CD4-positive, alpha-beta T cell (primary cell): ENCODE data around the gene COMMD3. TPM values are rescaled to one million over a fixed set of nuclear protein-coding genes. Genes with fewer than 3 reads are reported as not detected.

Source experiments
- ATAC-seq: fragments of 200-7000 bp; cut with Tn5 transposase; one replicate; pipeline ENCODE4 v1.10.0; 2022; ENCODE audit warnings: mild to moderate bottlenecking; ENCODE audit not compliant: poor library complexity
- CTCF ChIA-PET: fragments of 350-600 bp; sonication (Branson Sonifier 250); formaldehyde crosslinking; loops from one replicate; lab custom pipeline; 2021; ENCODE audit warnings: antibody characterized with exemption, inconsistent platforms; lab: Charles Lee
- POLR2A ChIA-PET: fragments of 350-600 bp; sonication (Branson Sonifier 250); formaldehyde crosslinking; loops from one replicate; lab custom pipeline; 2021; ENCODE audit warnings: antibody characterized with exemption, inconsistent platforms; lab: Charles Lee
- DNase-seq, 14 experiments: peaks; one replicate each; pipeline ENCODE4 v3.0.0-alpha.2; 2013 to 2020; ENCODE audit warnings: mixed read lengths in 2 of 14
- H3K27ac ChIP-seq, 2 donors: one replicate each; pipeline versions ENCODE4 v1.5.1 to v1.7.0; 2013; ENCODE audit warnings: low read length in 2 of 2, low read depth in 1 of 2, mild to moderate bottlenecking in 1 of 2
- H3K27me3 ChIP-seq, 2 experiments: 1 replicate in 1 of 2; 2 replicates in 1 of 2; pipeline versions ENCODE4 v1.6.1 to v1.7.0; 2013; ENCODE audit warnings: low read length in 2 of 2, control low read depth in 1 of 2, mild to moderate bottlenecking in 1 of 2, moderate library complexity in 1 of 2; ENCODE audit not compliant: insufficient read depth in 2 of 2, control insufficient read depth in 1 of 2
- H3K36me3 ChIP-seq: one replicate; pipeline ENCODE4 v1.6.1; 2013; ENCODE audit warnings: low read length, control low read depth; ENCODE audit not compliant: insufficient read depth
- H3K4me1 ChIP-seq: one replicate; pipeline ENCODE4 v1.6.1; 2013; ENCODE audit warnings: low read length, control low read depth; ENCODE audit not compliant: insufficient read depth
- H3K4me3 ChIP-seq: one replicate; pipeline ENCODE4 v1.5.1; 2013; ENCODE audit warnings: mild to moderate bottlenecking, low read length, moderate library complexity
- H3K9me3 ChIP-seq, 2 experiments: 1 replicate in 1 of 2; 2 replicates in 1 of 2; pipeline versions ENCODE4 v1.6.1 to v1.7.0; 2013; ENCODE audit warnings: low read length in 2 of 2, mild to moderate bottlenecking in 2 of 2, control low read depth in 1 of 2, moderate library complexity in 1 of 2; ENCODE audit not compliant: control insufficient read depth in 1 of 2, insufficient read depth in 1 of 2
- H3K27ac Mint-ChIP-seq: one replicate; pipeline ENCODE4 v1.8.0; 2020; ENCODE audit warnings: mixed read lengths
- H3K27me3 Mint-ChIP-seq: one replicate; pipeline ENCODE4 v1.8.0; 2021; ENCODE audit warnings: mixed read lengths
- H3K36me3 Mint-ChIP-seq: one replicate; pipeline ENCODE4 v1.8.0; 2021; ENCODE audit warnings: low read depth, mixed read lengths
- H3K4me1 Mint-ChIP-seq: one replicate; pipeline ENCODE4 v1.8.0; 2021; ENCODE audit warnings: low read depth, mixed read lengths
- H3K4me3 Mint-ChIP-seq: one replicate; pipeline ENCODE4 v1.8.0; 2020; ENCODE audit warnings: mild to moderate bottlenecking, mixed read lengths
- H3K9me3 Mint-ChIP-seq: one replicate; pipeline ENCODE4 v1.8.0; 2020; ENCODE audit warnings: mixed read lengths
- CTCF ChIP-seq: fragments of 200-600 bp; IDR thresholded peaks from one replicate; pipeline ENCODE4 v1.8.0; 2022; ENCODE audit warnings: antibody characterized with exemption, mild to moderate bottlenecking
- intact Hi-C, 2 experiments: fragments of 100-400 bp; cut with DNase I in 1 of 2; cut with micrococcal nuclease in 1 of 2; formaldehyde crosslinking; loops; one replicate each; pipeline versions ENCODE4 v1.15.1 to v1.9.0; 2023 to 2025; cut with DNase I, micrococcal nuclease
- total RNA-seq, 174 experiments: library from RNA in 2 of 174; stranded (reverse) in 2 of 174; gene quantifications; one replicate each; pipeline ENCODE4 v1.2.3 and lab custom pipeline; 2021 to 2026

The COMMD3 gene
- total RNA-seq, 2 experiments from 2014 or later = 43.2 to 51.0 TPM

GRCh38 chr10:22339761-22340328, 23.7 kb downstream of the COMMD3 start:
- Histone ChIP-seq H3K27ac (no peak overlapping the region), H3K4me3 (peak overlapping the region; percentile 67), H3K4me1 (peaks cover 38% of the 10 kb centered on the region), H3K9me3 (peaks cover 26 to 43% of the 10 kb centered on the region in 2 experiments), H3K36me3 (no peaks in the 10 kb centered on the region), H3K27me3 (peaks cover 55 to 97% of the 10 kb centered on the region in 2 experiments)
- H3K27me3 Mint-ChIP-seq = peaks cover 86% of the 10 kb centered on the region
- H3K27ac Mint-ChIP-seq = peak overlapping the region; percentile 89
- POLR2A ChIA-PET = interaction anchor here (0.7 to 2.3 kb wide), 9 partner anchors 10 to 111 kb away, joined by 3 to 12 read pairs (median 4); partner anchors contain the start of gene BMI1
- CTCF ChIA-PET = interaction anchor here (0.8 to 1.8 kb wide), 4 partner anchors 10 to 161 kb away, joined by 3 to 4 read pairs (median 4); no protein-coding TSS in a partner anchor
- peak overlapping the region; percentile 91 for H3K4me3 Mint-ChIP-seq
- no peak for ATAC-seq
- intact Hi-C loops = loop anchor here in 1 of 2 experiments (2.0 to 5.0 kb wide), 4 partner anchors 23 to 823 kb away; partner anchors contain the start of gene COMMD3
- peaks cover 10% of the 10 kb centered on the region for H3K36me3 Mint-ChIP-seq
- H3K4me1 Mint-ChIP-seq = peaks cover 42% of the 10 kb centered on the region
- no peak for DNase-seq
- TF ChIP-seq CTCF = no peak
- H3K9me3 Mint-ChIP-seq = peaks cover 15% of the 10 kb centered on the region

GRCh38 chr10:22340329-22341189, 24.4 kb downstream of the COMMD3 start:
- H3K9me3 ChIP-seq = peaks cover 27 to 45% of the 10 kb centered on the region in 2 experiments
- Mint-ChIP-seq H3K4me1 (peaks cover 38% of the 10 kb centered on the region), H3K27ac (peak overlapping the region; percentile 89), H3K27me3 (peaks cover 85% of the 10 kb centered on the region), H3K9me3 (peaks cover 13% of the 10 kb centered on the region), H3K4me3 (peak overlapping the region; percentile 91), H3K36me3 (peaks cover 5% of the 10 kb centered on the region)
- ATAC-seq = peak; percentile 37
- POLR2A ChIA-PET = interaction anchor here (0.6 to 2.3 kb wide), 10 partner anchors 9 to 111 kb away, joined by 3 to 12 read pairs (median 4); partner anchors contain the start of gene BMI1
- DNase-seq = peak in 10 of 14 experiments; percentile 12 to 87 (median 49)
- CTCF ChIA-PET = interaction anchor here (1.2 to 1.8 kb wide), 3 partner anchors 9 to 16 kb away, joined by 3 to 4 read pairs (median 4); no protein-coding TSS in a partner anchor
- H3K27ac ChIP-seq = no peak overlapping the region
- no peaks in the 10 kb centered on the region for H3K36me3 ChIP-seq
- peaks cover 38% of the 10 kb centered on the region for H3K4me1 ChIP-seq
- H3K4me3 ChIP-seq = peak overlapping the region; percentile 67
- no peak for TF ChIP-seq CTCF
- intact Hi-C loops = loop anchor here in 1 of 2 experiments (2.0 to 5.0 kb wide), 4 partner anchors 24 to 823 kb away; partner anchors contain the start of gene COMMD3
- H3K27me3 ChIP-seq = peaks cover 61 to 98% of the 10 kb centered on the region in 2 experiments
